Fibroblast of gingiva (primary cell): ENCODE measurements around the gene TRIM44.
"Not testable (repeated sequence)": the region's sequence is repeated elsewhere in the genome, so short reads cannot be mapped to it uniquely, and the experiment has no call there.

Experiments used
- DNase-seq: peaks from one replicate; pipeline ENCODE4 v3.0.0-alpha.2; 2011; ENCODE audit warnings: low read depth

TRIM44 gene

DNA sequence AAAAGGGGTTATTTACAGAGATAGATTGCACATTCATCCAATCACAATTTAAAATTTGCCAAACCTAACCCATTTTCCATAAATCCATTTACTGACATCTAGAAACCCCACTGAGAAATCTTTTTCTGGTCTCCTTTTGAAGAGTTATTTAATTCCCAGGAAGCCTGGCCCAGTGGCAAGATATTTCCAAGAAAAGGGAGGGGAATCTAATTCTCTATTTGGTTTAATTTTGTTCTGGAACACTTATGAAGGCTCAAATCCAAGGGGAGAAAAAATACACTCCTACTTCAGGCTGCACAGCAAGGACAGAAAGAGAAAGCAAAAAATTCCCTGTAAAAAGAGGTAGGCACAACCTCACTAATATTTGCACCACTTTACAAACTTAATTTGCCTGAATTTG lies 193.1 kb downstream of the TRIM44 start:
- DNase-seq: no peak

DNA sequence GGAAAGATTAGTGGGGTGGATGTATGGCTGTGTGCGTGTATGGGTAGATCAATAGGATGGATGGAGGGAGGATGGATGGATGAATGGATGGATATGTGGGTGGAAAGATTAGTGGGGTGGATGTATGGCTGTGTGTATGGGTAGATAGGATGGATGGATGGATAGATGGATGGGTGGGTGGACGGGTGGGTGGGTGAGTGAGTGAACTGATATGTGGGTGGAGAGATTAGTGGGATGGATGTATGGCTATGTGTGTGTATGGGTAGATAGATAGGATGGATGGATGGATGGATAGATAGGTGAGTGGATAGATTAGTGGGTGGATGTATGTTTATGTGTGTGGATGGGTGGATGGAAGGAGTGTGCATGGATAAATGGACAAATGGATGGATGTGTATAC lies 193.7 kb downstream of the TRIM44 start:
- DNase-seq: no peak

- no peak for DNase-seq
These were observed 194.2 kb downstream of the TRIM44 start for GRCh38 chr11:35856756-35857155.

GRCh38 chr11:35857922-35858321 lies 195.3 kb downstream of the TRIM44 start:
- no peak for DNase-seq

DNA sequence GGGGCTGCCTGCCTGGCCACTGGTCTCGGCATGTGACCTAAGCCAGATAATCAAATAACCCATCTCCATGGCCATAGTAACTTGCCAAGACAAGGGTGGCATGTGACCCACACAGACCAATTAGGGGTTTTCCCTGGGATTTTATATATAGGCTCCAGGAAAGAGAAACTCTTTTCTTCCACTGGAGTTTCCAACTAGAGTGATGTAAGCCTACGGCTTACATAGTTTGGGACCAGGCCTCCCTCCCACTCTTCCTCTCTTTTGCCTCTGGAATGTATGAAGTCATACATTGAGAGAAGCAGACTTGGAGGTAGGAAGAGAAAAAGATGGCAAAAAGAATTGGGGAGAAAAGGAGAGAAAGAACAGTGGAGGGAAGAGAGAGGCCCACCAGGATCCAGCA lies 196.7 kb downstream of the TRIM44 start:
- DNase-seq: no peak

DNA sequence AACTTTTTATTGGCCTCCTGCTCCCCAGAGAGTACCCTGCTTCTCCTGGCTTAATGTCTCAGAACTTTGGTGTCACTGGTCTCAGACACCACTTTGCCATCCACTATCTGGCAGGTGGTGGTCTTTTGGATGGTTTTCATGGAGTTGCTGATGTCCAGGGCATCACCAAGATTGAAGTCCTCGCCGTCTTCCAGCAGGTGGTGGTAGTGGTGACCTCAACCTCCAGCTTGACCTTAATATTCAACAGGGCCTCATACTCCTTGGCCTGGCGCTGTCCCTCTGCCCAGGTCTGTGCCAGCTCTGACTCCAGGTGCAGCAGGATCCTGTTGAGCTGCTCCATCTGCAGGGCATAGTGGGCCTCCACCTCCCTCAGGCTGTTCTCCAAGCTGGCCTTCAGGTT lies 197.6 kb downstream of the TRIM44 start:
- not testable (repeated sequence) for DNase-seq

DNA sequence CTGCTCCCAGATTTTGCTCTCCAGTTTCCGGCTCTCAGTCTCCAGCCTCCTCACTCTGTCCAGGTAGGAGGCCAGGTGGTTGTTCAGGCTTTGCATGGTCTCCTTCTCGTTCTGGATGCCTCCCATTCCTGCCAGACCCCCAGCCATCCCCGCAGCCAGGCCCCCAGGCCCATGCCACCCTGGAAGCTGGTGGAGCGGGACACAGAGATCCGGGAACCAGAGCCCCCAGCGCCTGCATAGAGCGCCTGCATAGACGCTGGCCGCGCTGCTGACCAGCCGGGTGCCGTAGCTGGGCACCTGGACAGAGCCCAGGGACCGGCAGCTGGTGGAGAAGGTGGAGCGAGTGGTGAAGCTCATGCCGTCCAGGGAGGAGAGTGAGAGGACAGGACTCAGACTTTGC lies 198.6 kb downstream of the TRIM44 start:
- no peak for DNase-seq

- DNase-seq: no peak
These were observed 200.1 kb downstream of the TRIM44 start for GRCh38 chr11:35862666-35863065.

- DNase-seq: no peak
These were observed 201.6 kb downstream of the TRIM44 start for GRCh38 chr11:35864131-35864530.

- DNase-seq: no peak
These were observed 204.0 kb downstream of the TRIM44 start for GRCh38 chr11:35866601-35867000.
